HG03159 (cell line): ENCODE results near the gene RAX2.

Source experiments
- ATAC-seq: cut with Tn5 transposase; IDR thresholded peaks from one replicate; pipeline ENCODE4 v1.9.1; 2021; ENCODE audit warnings: mild to moderate bottlenecking, moderate library complexity; ENCODE audit not compliant: unreplicated experiment

Gene RAX2

DNA sequence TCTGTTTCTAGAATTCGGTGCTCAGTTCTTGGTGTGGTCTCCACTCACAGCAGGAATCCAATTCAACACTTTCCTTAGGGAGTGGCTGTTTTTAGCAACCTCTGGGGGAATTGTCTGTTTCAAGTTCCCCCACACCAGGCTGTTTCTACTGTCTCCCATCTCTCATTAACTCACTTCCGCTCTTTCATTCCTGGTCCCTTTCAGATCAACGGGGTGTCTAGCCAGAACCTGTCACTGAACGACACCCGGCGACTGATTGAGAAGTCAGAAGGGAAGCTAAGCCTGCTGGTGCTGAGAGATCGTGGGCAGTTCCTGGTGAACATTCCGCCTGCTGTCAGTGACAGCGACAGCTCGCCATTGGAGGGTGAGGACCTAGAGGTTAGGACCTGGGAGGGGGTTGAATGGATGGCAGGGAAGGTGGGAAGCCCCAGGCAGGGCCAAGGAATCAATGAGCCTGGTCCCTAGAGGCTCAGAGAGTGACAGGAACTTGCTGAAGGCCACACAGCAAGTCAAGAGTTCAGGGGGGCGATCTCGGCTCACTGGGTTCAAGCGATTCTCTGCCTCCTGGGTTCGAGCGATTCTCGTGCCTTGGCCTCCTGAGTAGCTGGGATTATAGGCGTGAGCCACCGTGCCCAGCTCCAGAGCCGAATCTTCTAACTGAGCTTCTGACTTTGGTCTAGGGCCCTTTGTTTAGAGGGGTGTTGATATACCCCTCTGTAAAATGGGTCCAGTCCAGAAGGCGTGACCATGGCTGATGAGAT lies 38.3 kb downstream of the RAX2 start:
- ATAC-seq, result no peak

DNA sequence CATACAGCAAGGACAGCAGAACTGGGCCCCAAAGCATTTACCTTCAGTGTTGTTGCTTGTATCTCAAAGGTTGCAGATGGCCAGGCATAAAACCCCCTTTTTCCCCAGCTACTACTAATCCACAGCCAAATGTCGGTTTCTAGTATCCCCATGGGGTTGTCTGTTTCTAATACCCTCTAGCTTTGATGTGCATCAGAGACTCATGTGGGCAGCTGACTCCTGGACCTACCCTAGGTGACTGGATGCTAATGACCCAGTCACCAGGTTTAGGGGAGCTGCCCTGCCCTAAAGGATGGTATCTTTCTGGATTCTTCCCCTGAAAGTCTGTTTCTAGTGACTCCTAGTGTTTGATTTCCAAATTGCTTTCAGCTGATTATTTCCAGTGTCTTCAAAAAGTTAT lies 39.9 kb downstream of the RAX2 start:
- no peak for ATAC-seq

- no peak for ATAC-seq
These were observed 41.5 kb downstream of the RAX2 start for GRCh38 chr19:3730457-3730958.

DNA sequence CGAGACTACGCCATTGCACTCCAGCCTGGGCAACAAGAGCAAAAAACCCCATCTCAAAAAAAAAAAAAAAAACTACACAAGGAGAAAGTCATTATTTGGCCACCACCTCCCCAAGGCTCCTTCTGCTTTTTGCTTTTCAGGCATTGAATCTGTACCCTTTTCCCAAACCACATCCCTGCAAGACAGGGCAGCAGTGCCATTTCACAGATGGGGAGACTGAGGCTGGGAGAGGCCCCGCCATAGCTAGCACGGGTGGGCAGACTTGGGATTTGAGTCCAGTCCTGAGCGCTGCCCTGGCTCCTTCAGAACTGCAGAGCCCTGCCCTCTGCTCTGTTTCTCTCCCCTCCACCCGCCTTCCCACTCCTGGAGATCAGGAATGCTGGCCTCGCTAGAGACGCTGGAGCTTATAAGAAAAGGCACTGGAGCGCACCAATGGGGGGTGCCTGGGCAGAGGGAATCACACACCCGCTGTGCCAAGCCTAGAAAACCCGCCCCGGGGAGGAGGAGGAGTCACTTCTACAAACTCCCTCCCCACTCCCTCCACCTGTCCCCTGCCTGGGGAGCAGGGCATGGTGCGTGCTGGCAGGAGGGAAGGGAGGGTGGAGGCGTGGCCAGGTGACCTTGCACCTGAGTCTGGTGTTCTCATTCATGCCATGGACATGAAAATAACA lies 46.3 kb downstream of the RAX2 start:
- no peak for ATAC-seq

DNA sequence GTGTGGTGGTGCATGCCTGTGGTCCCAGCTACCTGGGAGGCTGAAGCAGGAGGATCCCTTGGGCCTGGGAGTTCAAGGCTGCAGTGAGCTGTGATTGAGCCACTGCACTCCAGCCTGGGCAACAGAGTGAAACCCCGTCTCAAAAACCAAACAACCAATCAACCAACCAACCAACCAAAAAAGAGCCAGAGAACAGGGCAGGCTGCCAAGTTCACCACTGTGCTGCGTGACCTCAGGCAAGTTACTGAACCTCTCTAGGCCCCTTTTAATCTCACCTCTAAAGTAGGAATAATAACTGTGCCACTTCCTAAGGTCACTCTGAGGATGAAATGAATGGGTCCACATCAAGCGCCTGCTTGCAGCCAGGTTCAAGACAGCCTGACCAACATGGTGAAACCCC lies 46.9 kb downstream of the RAX2 start:
- ATAC-seq, result no peak

- ATAC-seq, result no peak
These were observed 48.1 kb downstream of the RAX2 start for GRCh38 chr19:3723883-3724282.

DNA sequence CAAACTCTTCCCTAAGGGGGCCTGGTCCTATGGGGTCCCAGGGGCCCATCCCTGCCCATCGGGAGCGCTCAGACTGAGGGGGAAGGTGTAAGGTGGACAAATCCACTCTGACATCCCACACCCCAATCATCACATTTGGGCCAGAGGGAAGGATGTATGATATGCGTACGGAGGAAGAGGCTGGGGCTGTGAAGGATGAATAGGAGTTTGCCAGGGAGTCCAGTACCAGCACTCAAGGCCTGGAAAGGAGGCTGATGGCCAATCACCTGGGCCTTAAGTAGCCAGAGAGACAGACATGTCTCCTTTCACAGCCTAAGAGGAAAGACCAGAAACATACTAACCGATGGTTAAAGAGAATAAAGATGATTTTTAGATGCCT lies 48.9 kb downstream of the RAX2 start:
- no peak for ATAC-seq

GRCh38 chr19:3722443-3723109 lies 49.5 kb downstream of the RAX2 start:
- no peak for ATAC-seq

DNA sequence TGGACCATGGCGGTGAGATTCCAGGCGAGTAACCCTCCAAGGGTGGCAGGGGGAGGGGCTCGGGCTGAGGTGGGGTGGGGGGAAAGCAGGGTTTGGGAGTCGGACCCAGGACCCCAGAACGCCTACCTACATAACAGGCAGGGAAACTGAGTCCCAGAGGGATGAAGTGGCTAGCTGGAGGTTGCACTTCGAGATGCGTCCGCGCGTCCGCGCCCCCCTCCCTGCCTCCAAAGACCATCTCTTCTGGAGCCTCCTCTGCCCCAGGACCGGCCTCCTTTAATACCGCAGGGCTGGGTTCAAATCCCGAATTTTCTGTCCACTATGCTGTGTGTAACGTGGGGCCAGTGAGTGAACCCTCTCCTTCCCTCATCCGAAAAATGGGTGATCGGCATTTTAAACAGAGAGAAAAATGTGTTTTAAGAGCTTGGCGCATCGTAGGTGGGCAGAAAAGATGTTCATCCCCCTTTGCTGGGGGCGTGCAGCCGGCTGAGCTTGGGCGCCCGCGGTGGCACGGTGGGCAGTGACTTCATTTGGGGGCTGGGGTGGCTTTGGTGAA lies 50.1 kb downstream of the RAX2 start:
- ATAC-seq, result no peak

- ATAC-seq, result no peak
These were observed 50.7 kb downstream of the RAX2 start for GRCh38 chr19:3721131-3721886.

- ATAC-seq, result no peak
These were observed 51.6 kb downstream of the RAX2 start for GRCh38 chr19:3720349-3720917.

DNA sequence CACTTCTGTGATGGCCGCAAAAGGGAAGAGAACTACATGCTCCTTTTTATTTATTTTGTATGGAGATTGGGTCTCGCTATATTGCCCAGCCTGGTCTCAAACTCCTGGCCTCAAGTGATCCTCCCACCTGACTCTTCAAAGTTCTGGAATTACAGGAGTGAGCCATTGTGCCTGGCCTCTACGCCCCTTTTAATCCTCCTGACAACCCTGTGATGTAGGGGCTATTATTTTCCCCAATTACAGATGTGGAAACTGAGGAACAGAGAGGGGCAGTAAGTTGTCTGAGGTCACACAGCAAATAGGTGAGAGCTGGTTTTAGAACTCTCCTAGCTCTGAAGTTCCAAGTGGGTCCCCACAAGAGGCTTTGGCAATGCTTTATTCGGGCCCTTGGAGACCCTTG lies 52.2 kb downstream of the RAX2 start:
- no peak for ATAC-seq
